Endothelial cell of umbilical vein (primary cell): ENCODE data around the gene BABAM2. TPM values are rescaled to one million over a fixed set of nuclear protein-coding genes. Genes with fewer than 3 reads are reported as not detected.

Experiments
- BruUV-seq: library from RNA; stranded (reverse); fragments of 400-500 nt; replicated peaks from 2 replicates; lab custom pipeline; 2021; lab: Mats Ljungman, UMichigan
- CTCF ChIA-PET: fragments of 300-600, 350-600 bp; sonication (Branson Sonifier 250); formaldehyde crosslinking; loops from one replicate; lab custom pipeline; 2021; ENCODE audit warnings: antibody characterized with exemption, inconsistent platforms; lab: Charles Lee
- POLR2A ChIA-PET: fragments of 300-600, 350-600 bp; sonication (Branson Sonifier 250); formaldehyde crosslinking; loops from one replicate; lab custom pipeline; 2021; ENCODE audit warnings: antibody characterized with exemption, inconsistent platforms; lab: Charles Lee
- DNase-seq: peaks from one replicate; pipeline ENCODE4 v3.0.0-alpha.2; 2011; ENCODE audit warnings: low read depth, low spot score
- FAIRE-seq: peaks from 2 replicates; lab custom pipeline; 2011; peaks lifted over from hg19 to GRCh38; lab: Jason Lieb, UNC
- H2AFZ ChIP-seq: 2 replicates; pipeline ENCODE4 v1.6.0; 2012; ENCODE audit warnings: low read depth, low read length, control low read depth, inconsistent platforms
- H3K27ac ChIP-seq: 2 replicates; pipeline ENCODE4 v1.5.1; 2011; ENCODE audit warnings: low read depth, mild to moderate bottlenecking, control low read depth, low read length, moderate library complexity; ENCODE audit not compliant: insufficient read depth
- H3K27me3 ChIP-seq, 2 experiments: 2 replicates each; pipeline versions ENCODE4 v1.6.0 to v1.6.1; 2011; ENCODE audit warnings: low read length in 2 of 2, mixed read lengths in 1 of 2; ENCODE audit not compliant: control insufficient read depth in 2 of 2, insufficient read depth in 2 of 2
- H3K36me3 ChIP-seq, 2 experiments: 2 replicates in 1 of 2; 3 replicates in 1 of 2; pipeline ENCODE4 v1.5.1; 2011; ENCODE audit warnings: low read length in 2 of 2, mild to moderate bottlenecking in 1 of 2, moderate library complexity in 1 of 2; ENCODE audit not compliant: control insufficient read depth in 2 of 2, insufficient read depth in 2 of 2; ENCODE audit errors: extremely low read depth in 1 of 2
- H3K4me1 ChIP-seq: 3 replicates; pipeline ENCODE4 v1.5.1; 2011; ENCODE audit warnings: mild to moderate bottlenecking, low read length; ENCODE audit not compliant: control insufficient read depth, insufficient read depth; ENCODE audit errors: extremely low read depth
- H3K4me2 ChIP-seq: 2 replicates; pipeline ENCODE4 v1.6.1; 2011; ENCODE audit warnings: low read length, control low read depth, mixed read lengths; ENCODE audit not compliant: insufficient read depth
- H3K4me3 ChIP-seq, 3 experiments: fragments of 200-600 bp in 1 of 3; sonication (generic), shearing (Covaris generic) in 1 of 3; replicated peaks in 1 of 3; 2 replicates each; pipeline ENCODE4 v1.5.1; 2011 to 2016; ENCODE audit warnings: control low read depth in 3 of 3, low read length in 3 of 3, mild to moderate bottlenecking in 2 of 3, inconsistent platforms in 1 of 3, low read depth in 1 of 3, moderate library complexity in 1 of 3; ENCODE audit not compliant: insufficient read depth in 1 of 3
- H3K79me2 ChIP-seq: 2 replicates; pipeline ENCODE4 v1.6.0; 2012; ENCODE audit warnings: low read length, inconsistent platforms; ENCODE audit not compliant: control insufficient read depth, insufficient read depth
- H3K9ac ChIP-seq: replicated peaks from 2 replicates; pipeline ENCODE3; 2011; ENCODE audit warnings: low read length, control low read depth; ENCODE audit not compliant: insufficient read depth; ENCODE audit errors: extremely low read depth
- H3K9me1 ChIP-seq: replicated peaks from 3 replicates; pipeline ENCODE4 v1.6.0; 2011; ENCODE audit warnings: mild to moderate bottlenecking, low read length; ENCODE audit not compliant: control insufficient read depth, insufficient read depth; ENCODE audit errors: extremely low read depth
- H3K9me3 ChIP-seq: replicated peaks from 2 replicates; pipeline ENCODE4 v1.5.1; 2012; ENCODE audit warnings: low read length, inconsistent platforms; ENCODE audit not compliant: control insufficient read depth, insufficient read depth
- H4K20me1 ChIP-seq: replicated peaks from 2 replicates; pipeline ENCODE3; 2011; ENCODE audit warnings: mild to moderate bottlenecking, low read length; ENCODE audit not compliant: control insufficient read depth, insufficient read depth; ENCODE audit errors: extremely low read depth
- EZH2 ChIP-seq: IDR thresholded peaks from 2 replicates; pipeline ENCODE4 v1.6.1; 2012; ENCODE audit warnings: borderline replicate concordance, low read depth, mild to moderate bottlenecking, moderate library complexity, low read length, inconsistent platforms; ENCODE audit not compliant: severe bottlenecking
- FOS ChIP-seq: IDR thresholded peaks from 2 replicates; pipeline ENCODE4 v1.6.1; 2011; ENCODE audit warnings: mild to moderate bottlenecking, low read length, moderate library complexity, borderline replicate concordance; ENCODE audit not compliant: insufficient read depth
- GATA2 ChIP-seq: IDR thresholded peaks from 2 replicates; pipeline ENCODE4 v1.7.0; 2011; ENCODE audit warnings: low read depth, mild to moderate bottlenecking, moderate library complexity, mixed read lengths, low read length; ENCODE audit not compliant: insufficient read length, insufficient read depth
- JUN ChIP-seq: IDR thresholded peaks from 2 replicates; pipeline ENCODE4 v1.6.1; 2011; ENCODE audit warnings: borderline replicate concordance, low read depth; ENCODE audit not compliant: insufficient read length, insufficient read depth
- MYC ChIP-seq: IDR thresholded peaks from one replicate; pipeline ENCODE4 v1.6.1; 2011; ENCODE audit warnings: mild to moderate bottlenecking, low read depth, low read length
- POLR2A ChIP-seq: IDR thresholded peaks from 2 replicates; pipeline ENCODE4 v1.6.1; 2012; ENCODE audit warnings: low read depth, mild to moderate bottlenecking, control low read depth, low read length
- POLR2AphosphoS5 ChIP-seq: IDR thresholded peaks from 2 replicates; pipeline ENCODE4 v1.6.1; 2012; ENCODE audit warnings: low read depth, mild to moderate bottlenecking, control low read depth, low read length, moderate library complexity; ENCODE audit not compliant: insufficient read depth
- dilution Hi-C: fragments of 300-500 bp; cut with MboI; formaldehyde crosslinking; loops from one replicate; pipeline ENCODE4 v1.15.0; 2019; ENCODE audit warnings: low sequenced_read_pairs; ENCODE audit not compliant: extremely low pct_ligation_motif_present
- intact Hi-C: fragments of 100-400 bp; cut with micrococcal nuclease; formaldehyde crosslinking; loops from one replicate; pipeline ENCODE4 v1.10.0; 2022
- polyA plus RNA-seq, 4 experiments: library from polyadenylated mRNA; depleted of rRNA in 3 of 4; stranded (reverse) in 3 of 4; unstranded in 1 of 4; fragments of >200 nt; gene quantifications; 2 replicates each; pipeline versions ENCODE4 v1.2.1 to v1.2.3, GENCODE V29; 2011 to 2012; ENCODE audit warnings: missing spikeins in 1 of 4
- total RNA-seq: library from RNA; stranded (reverse); gene quantifications from 2 replicates; pipeline ENCODE4 v1.2.3, GENCODE V29; 2021
- TF ChIP-seq, protein P1 (sequence below), 2 donors: IDR thresholded peaks; 1 replicate in 1 of 2; 2 replicates in 1 of 2; pipeline ENCODE4 v1.5.1; 2011; ENCODE audit warnings: low read length in 2 of 2, mild to moderate bottlenecking in 2 of 2, moderate library complexity in 2 of 2, control low read depth in 1 of 2, inconsistent platforms in 1 of 2, low read depth in 1 of 2; ENCODE audit not compliant: insufficient read depth in 1 of 2; ENCODE audit errors: extremely low read depth in 1 of 2
- TF ChIP-seq, protein P2 (sequence below): IDR thresholded peaks from 2 replicates; pipeline ENCODE4 v1.6.1; 2011; ENCODE audit not compliant: insufficient read depth, insufficient read length

BABAM2 gene
- total and polyA plus RNA-seq, 2 donors (not counting 3 experiments of a cell fraction or from before 2014, with no cell fraction given), result 19.9 to 27.6 TPM

DNA sequence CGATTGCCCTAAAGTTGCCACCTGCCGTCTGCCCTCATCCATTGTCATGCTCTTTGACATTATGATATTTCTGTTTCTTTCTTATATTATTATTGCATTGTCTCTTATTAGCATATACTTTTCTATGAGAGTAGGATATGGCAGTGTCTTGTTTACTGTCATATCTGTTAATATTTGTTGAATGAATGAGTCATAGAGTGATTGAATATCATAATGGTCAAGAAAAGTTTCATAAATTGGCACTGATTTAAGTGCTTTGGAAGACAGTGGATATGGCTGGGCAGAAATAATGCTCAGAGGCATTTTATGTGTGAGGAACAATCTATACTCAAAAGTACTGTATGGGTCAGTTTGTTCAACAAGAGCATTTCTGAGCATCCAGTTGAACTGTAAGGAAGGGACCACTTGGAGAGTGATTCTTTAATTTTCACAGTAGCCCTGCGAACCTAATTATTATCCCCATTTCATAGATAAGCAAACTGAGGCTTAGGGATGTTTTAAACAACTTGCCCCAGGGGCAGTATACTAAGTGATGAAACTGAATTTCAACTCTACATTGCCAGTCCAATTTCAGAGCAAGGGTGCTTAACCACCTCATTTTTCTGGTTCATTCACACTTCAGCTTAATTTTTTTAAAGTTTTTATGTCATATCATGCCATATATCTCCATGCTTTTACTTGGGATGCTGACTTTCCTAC, 326.7 kb downstream of the BABAM2 start:
- dilution Hi-C loops, result no loop called here
- H3K79me2 ChIP-seq, result no peaks in the 10 kb centered on the region
- no peak overlapping the region for H3K27ac ChIP-seq
- no peak for DNase-seq
- TF ChIP-seq, protein P1, sequence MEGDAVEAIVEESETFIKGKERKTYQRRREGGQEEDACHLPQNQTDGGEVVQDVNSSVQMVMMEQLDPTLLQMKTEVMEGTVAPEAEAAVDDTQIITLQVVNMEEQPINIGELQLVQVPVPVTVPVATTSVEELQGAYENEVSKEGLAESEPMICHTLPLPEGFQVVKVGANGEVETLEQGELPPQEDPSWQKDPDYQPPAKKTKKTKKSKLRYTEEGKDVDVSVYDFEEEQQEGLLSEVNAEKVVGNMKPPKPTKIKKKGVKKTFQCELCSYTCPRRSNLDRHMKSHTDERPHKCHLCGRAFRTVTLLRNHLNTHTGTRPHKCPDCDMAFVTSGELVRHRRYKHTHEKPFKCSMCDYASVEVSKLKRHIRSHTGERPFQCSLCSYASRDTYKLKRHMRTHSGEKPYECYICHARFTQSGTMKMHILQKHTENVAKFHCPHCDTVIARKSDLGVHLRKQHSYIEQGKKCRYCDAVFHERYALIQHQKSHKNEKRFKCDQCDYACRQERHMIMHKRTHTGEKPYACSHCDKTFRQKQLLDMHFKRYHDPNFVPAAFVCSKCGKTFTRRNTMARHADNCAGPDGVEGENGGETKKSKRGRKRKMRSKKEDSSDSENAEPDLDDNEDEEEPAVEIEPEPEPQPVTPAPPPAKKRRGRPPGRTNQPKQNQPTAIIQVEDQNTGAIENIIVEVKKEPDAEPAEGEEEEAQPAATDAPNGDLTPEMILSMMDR (IDR thresholded peaks at IDR 0.05; ENCODE audit: extremely low read depth in 1 of 2, insufficient read depth in 1 of 2, low read depth in 1 of 2, low read length in 2 of 2), result no peak
- TF ChIP-seq EZH2 (no peak), FOS (no peak), POLR2A (no peak), GATA2 (no peak), JUN (no peak), POLR2AphosphoS5 (no peak), MYC (no peak)
- TF ChIP-seq, protein P2, sequence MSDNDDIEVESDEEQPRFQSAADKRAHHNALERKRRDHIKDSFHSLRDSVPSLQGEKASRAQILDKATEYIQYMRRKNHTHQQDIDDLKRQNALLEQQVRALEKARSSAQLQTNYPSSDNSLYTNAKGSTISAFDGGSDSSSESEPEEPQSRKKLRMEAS, result no peak
- ChIA-PET CTCF (interaction anchor here (1.7 kb wide), 1 partner anchor 9 kb away, joined by 6 read pairs; no protein-coding TSS in a partner anchor), POLR2A (no interaction called here)
- BruUV-seq, result no TSS peak
- H3K27me3 ChIP-seq, result no peaks in the 10 kb centered on the region
- no peak overlapping the region for H2AFZ ChIP-seq
- no peaks in the 10 kb centered on the region for H3K4me1 ChIP-seq
- H3K9me3 ChIP-seq, result no peaks in the 10 kb centered on the region
- no peak overlapping the region for H3K4me3 ChIP-seq
- no peaks in the 10 kb centered on the region for H3K36me3 ChIP-seq
- no peak overlapping the region for H3K9ac ChIP-seq
- H3K9me1 ChIP-seq, result no peaks in the 10 kb centered on the region
- H4K20me1 ChIP-seq, result no peaks in the 10 kb centered on the region
- FAIRE-seq, result no peak
- no peak overlapping the region for H3K4me2 ChIP-seq
- intact Hi-C loops, result no loop called here
